Osteoblast (primary cell): Measurements from ENCODE around the gene PTPRN2. TPM values are rescaled to one million over a fixed set of nuclear protein-coding genes. Genes with fewer than 3 reads are reported as not detected.

Source experiments
- DNase-seq: peaks from one replicate; pipeline ENCODE4 v3.0.0; 2011; ENCODE audit warnings: low spot score, mixed read lengths; ENCODE audit not compliant: insufficient read length; ENCODE audit errors: missing footprints
- H2AFZ ChIP-seq: 2 replicates; pipeline ENCODE4 v1.6.0; 2011; ENCODE audit warnings: mild to moderate bottlenecking, low read length
- H3K27ac ChIP-seq: 2 replicates; pipeline ENCODE4 v1.5.1; 2011; ENCODE audit warnings: mild to moderate bottlenecking, low read depth, low read length, moderate library complexity
- H3K27me3 ChIP-seq: 2 replicates; pipeline ENCODE4 v1.6.0; 2012; ENCODE audit warnings: mild to moderate bottlenecking, control low read depth, inconsistent platforms, low read length, moderate library complexity; ENCODE audit not compliant: insufficient read depth
- H3K36me3 ChIP-seq: 2 replicates; pipeline ENCODE4 v1.5.1; 2011; ENCODE audit warnings: mild to moderate bottlenecking, low read length, control low read depth, moderate library complexity; ENCODE audit not compliant: insufficient read depth
- H3K4me1 ChIP-seq: 2 replicates; pipeline ENCODE4 v1.5.1; 2011; ENCODE audit warnings: mild to moderate bottlenecking, low read length, control low read depth, moderate library complexity; ENCODE audit not compliant: insufficient read depth
- H3K4me2 ChIP-seq: 2 replicates; pipeline ENCODE4 v1.6.0; 2011; ENCODE audit warnings: mild to moderate bottlenecking, low read length; ENCODE audit not compliant: insufficient read depth
- H3K4me3 ChIP-seq: fragments of 200-600 bp; sonication (generic); 3 replicates; pipeline ENCODE4 v1.5.1; 2012; ENCODE audit warnings: mild to moderate bottlenecking, low read length, inconsistent platforms; ENCODE audit not compliant: insufficient read depth
- H3K79me2 ChIP-seq: 2 replicates; pipeline ENCODE4 v1.6.0; 2012; ENCODE audit warnings: mild to moderate bottlenecking, low read length, control low read depth, inconsistent platforms; ENCODE audit not compliant: insufficient read depth
- H3K9me3 ChIP-seq: 2 replicates; pipeline ENCODE4 v1.5.1; 2011; ENCODE audit warnings: low read depth, low read length, control low read depth
- H4K20me1 ChIP-seq: 2 replicates; pipeline ENCODE4 v1.6.0; 2012; ENCODE audit warnings: mild to moderate bottlenecking, low read length, control low read depth; ENCODE audit not compliant: insufficient read depth
- total RNA-seq: library from RNA; depleted of rRNA; stranded (reverse); fragments of >200 nt; gene quantifications from 2 replicates; pipeline ENCODE4 v1.2.3, GENCODE V29; 2012
- TF ChIP-seq, protein P1 (sequence below): IDR thresholded peaks from 2 replicates; pipeline ENCODE4 v1.5.1; 2011; ENCODE audit warnings: mild to moderate bottlenecking, low read depth, low read length, moderate library complexity; ENCODE audit errors: extremely low read depth

Gene PTPRN2
- total RNA-seq, 1 donor = 0.36 TPM

DNA sequence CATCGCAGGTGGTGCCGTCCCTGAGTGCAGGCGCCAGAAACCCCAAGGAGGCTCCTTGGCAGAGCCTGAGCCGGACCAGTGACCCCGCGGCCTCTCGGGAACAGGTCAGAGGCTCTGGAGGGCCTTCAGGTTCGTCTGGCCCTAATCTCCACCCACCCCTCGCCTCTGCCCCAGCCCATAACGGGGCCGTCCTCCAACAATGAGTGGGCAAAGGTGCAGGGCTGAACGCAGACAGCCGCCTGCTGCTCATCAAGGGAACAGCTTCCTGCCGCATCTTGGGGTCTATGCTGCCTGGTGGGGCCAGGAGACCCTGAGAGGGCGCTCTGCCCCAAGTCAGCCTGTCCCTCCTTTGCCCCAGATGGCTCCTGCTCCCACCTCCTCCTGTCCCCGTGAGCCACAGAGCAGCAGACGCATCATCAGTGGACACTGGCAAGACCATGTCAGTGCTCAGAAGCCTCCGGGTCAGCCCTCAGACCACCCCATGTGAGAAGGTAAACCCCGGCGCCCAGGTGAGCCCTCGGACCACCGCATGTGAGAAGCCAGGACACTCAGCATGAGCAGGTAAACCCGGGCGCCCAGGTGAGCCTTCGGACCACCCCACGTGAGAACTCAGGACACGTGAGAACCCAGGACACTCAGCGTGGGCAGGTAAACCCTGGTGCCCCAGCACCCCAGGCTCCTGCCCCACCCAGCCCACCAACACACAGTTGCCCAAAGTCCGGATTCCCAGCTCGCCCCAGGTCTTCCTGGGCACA is 142.0 kb downstream of the PTPRN2 start:
- no peaks in the 10 kb centered on the region for H3K36me3 ChIP-seq
- no peak overlapping the region for H2AFZ ChIP-seq
- no peaks in the 10 kb centered on the region for H3K4me1 ChIP-seq
- H3K79me2 ChIP-seq = no peaks in the 10 kb centered on the region
- DNase-seq = no peak
- TF ChIP-seq, protein P1, sequence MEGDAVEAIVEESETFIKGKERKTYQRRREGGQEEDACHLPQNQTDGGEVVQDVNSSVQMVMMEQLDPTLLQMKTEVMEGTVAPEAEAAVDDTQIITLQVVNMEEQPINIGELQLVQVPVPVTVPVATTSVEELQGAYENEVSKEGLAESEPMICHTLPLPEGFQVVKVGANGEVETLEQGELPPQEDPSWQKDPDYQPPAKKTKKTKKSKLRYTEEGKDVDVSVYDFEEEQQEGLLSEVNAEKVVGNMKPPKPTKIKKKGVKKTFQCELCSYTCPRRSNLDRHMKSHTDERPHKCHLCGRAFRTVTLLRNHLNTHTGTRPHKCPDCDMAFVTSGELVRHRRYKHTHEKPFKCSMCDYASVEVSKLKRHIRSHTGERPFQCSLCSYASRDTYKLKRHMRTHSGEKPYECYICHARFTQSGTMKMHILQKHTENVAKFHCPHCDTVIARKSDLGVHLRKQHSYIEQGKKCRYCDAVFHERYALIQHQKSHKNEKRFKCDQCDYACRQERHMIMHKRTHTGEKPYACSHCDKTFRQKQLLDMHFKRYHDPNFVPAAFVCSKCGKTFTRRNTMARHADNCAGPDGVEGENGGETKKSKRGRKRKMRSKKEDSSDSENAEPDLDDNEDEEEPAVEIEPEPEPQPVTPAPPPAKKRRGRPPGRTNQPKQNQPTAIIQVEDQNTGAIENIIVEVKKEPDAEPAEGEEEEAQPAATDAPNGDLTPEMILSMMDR = no peak
- H4K20me1 ChIP-seq = no peaks in the 10 kb centered on the region
- no peak overlapping the region for H3K4me2 ChIP-seq
- no peak overlapping the region for H3K27ac ChIP-seq
- H3K4me3 ChIP-seq = no peak overlapping the region
- peaks cover 6% of the 10 kb centered on the region for H3K9me3 ChIP-seq
- no peaks in the 10 kb centered on the region for H3K27me3 ChIP-seq

DNA sequence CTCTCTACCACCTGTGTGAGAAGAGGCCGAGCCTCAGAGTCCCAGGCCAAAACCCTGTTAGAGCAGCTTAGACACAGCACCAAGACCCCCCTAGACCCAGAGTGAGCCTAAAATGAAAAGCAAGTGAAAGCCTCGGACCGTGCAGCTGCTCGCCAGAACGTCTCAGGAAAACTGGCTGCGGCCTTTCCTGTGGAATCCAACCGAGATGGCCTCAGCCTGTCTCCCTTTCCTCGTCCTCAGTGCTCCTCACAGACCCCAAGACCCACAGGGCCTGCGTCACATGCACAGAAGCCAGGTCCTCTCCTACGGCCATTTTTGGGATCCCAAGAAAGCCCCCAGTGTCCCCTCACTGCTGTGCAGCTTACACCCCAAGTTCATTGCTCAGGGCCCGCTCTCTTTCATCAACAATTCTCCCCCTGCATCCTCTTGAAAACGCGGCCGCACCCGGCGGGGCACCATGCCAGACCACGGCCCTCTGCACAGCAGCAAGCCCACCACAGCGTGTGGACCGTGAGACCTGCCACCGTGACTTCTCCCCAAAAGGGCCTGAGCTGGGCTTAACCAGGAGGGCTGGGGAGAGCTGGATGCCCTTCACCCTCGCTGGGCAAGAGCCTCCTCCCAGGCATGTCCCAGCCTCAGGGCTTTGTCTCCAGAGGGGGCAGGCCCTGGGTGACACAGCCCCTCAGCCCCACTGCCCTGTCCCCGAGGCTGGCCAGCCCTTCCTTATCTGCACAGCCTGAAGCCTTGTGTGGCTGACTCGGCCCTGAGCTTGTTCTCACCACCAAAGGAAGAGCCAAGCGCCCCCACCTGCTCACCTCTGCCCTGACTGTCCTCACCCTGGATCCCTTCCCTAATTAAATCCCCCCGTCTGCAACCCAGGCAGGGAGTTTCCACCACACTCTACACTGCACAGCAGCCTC is 142.9 kb downstream of the PTPRN2 start:
- Histone ChIP-seq H3K27me3 (no peaks in the 10 kb centered on the region), H2AFZ (no peak overlapping the region), H4K20me1 (no peaks in the 10 kb centered on the region), H3K79me2 (no peaks in the 10 kb centered on the region), H3K27ac (no peak overlapping the region), H3K4me3 (no peak overlapping the region), H3K36me3 (no peaks in the 10 kb centered on the region), H3K9me3 (peaks cover 6% of the 10 kb centered on the region), H3K4me1 (no peaks in the 10 kb centered on the region), H3K4me2 (no peak overlapping the region)
- DNase-seq = no peak
- TF ChIP-seq, protein P1 = no peak

DNA sequence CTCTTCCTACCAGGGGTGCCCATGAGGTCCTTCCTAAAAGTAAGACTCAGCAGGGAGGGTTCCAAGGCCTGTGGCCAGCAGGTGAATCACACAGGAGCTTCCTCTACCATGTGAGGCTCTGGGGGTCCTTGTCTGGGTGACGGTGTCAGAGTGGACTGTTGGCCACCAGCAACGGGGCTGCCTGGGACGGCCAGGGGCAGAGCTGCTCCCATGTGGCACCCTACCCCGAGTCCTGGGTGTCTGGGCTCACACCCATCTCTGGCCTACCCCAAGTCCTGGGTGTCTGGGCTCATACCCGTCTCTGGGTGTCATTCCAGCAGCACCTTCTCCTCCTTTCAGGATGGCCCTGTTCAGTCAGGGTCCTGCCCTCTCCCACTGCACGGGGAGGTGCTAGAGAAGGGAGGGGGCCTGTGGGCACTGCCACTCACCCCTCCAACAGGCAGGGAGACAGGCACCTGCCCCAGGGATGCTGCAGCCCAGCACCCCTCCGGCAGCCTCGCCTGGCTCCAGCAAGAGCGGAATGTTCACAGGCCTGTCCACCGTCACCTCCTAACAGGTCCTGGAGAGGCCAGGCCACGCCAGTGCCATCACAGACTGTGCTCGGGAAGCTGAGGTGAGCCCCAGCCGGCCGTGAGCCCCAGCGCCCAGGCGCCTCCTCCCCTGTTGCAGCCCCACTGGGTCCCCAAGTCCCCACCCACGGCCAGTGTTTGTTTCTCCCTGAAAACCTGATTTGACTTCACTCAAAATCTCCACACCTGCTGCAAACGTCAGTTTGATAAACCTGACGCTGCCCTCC is 143.7 kb downstream of the PTPRN2 start:
- H4K20me1 ChIP-seq = no peaks in the 10 kb centered on the region
- H3K27ac ChIP-seq = no peak overlapping the region
- H3K36me3 ChIP-seq = no peaks in the 10 kb centered on the region
- no peaks in the 10 kb centered on the region for H3K27me3 ChIP-seq
- TF ChIP-seq, protein P1 = no peak
- H3K9me3 ChIP-seq = peaks cover 6% of the 10 kb centered on the region
- H3K4me2 ChIP-seq = no peak overlapping the region
- H2AFZ ChIP-seq = no peak overlapping the region
- no peak for DNase-seq
- H3K4me3 ChIP-seq = no peak overlapping the region
- H3K4me1 ChIP-seq = no peaks in the 10 kb centered on the region
- no peaks in the 10 kb centered on the region for H3K79me2 ChIP-seq
